Heart right ventricle (tissue), 16 donors: ENCODE results near the gene PADI4. TPM values are rescaled to one million over a fixed set of nuclear protein-coding genes. Genes with fewer than 3 reads are reported as not detected.

ENCODE experiments used
- ATAC-seq, 8 donors: fragments of 200-7000 bp; cut with Tn5 transposase; one replicate each; pipeline ENCODE4 v1.9.1; 2020; ENCODE audit warnings: mild to moderate bottlenecking in 8 of 8, moderate library complexity in 8 of 8, moderate number of reproducible peaks in 1 of 8
- DNase-seq, 2 donors: peaks; one replicate each; pipeline ENCODE4 v3.0.0-alpha.2; 2020
- H3K27ac ChIP-seq, 10 donors: fragments of 200-600 bp; sonication (generic) in 2 of 10; one replicate each; pipeline versions ENCODE4 v1.5.0 to v1.8.0; 2020 to 2022; ENCODE audit warnings: mild to moderate bottlenecking in 3 of 10
- H3K27me3 ChIP-seq, 7 donors: fragments of 200-600 bp; one replicate each; pipeline ENCODE4 v1.8.0; 2021 to 2022; ENCODE audit warnings: mild to moderate bottlenecking in 2 of 7
- H3K36me3 ChIP-seq, 9 donors: fragments of 200-600 bp; sonication (generic) in 1 of 9; one replicate each; pipeline versions ENCODE4 v1.5.0 to v1.8.0; 2020 to 2022; ENCODE audit warnings: mild to moderate bottlenecking in 2 of 9
- H3K4me1 ChIP-seq, 9 donors: fragments of 200-600 bp; sonication (generic) in 1 of 9; one replicate each; pipeline versions ENCODE4 v1.5.0 to v1.8.0; 2020 to 2022; ENCODE audit warnings: mild to moderate bottlenecking in 4 of 9
- H3K4me3 ChIP-seq, 10 donors: fragments of 200-600 bp; sonication (generic) in 2 of 10; one replicate each; pipeline versions ENCODE4 v1.5.0 to v1.8.0; 2020 to 2022; ENCODE audit warnings: mild to moderate bottlenecking in 7 of 10, moderate library complexity in 2 of 10
- H3K9me3 ChIP-seq, 11 donors: fragments of 200-600 bp in 10 of 11; sonication (generic) in 2 of 11; one replicate each; pipeline versions ENCODE4 v1.5.0 to v1.8.0; 2013 to 2022; ENCODE audit warnings: mild to moderate bottlenecking in 2 of 11, control low read depth in 1 of 11, moderate library complexity in 1 of 11
- CTCF ChIP-seq, 9 donors: fragments of 200-600 bp; sonication (generic) in 2 of 9; IDR thresholded peaks; one replicate each; pipeline versions ENCODE4 v1.5.0 to v1.8.0; 2021 to 2022; ENCODE audit warnings: antibody characterized with exemption in 9 of 9, mild to moderate bottlenecking in 5 of 9, moderate library complexity in 1 of 9
- WGBS, 2 donors: extraction: QIAGEN DNeasy Blood & Tissue Kit; methylation state at CpG; one replicate each; pipeline ENCODE4 v1.1.7; 2013; ENCODE audit warnings: inconsistent platforms in 1 of 2; 5-methylcytosine and 5-hydroxymethylcytosine counted together
- intact Hi-C, 10 donors: fragments of 100-400 bp; cut with DNase I; formaldehyde crosslinking; loops; one replicate each; pipeline versions ENCODE4 v1.11.1 to v1.14.2; 2022
- polyA plus RNA-seq, 2 donors: library from polyadenylated mRNA; stranded (reverse); fragments of 200-250 nt; gene quantifications; one replicate each; pipeline ENCODE4 v1.2.3, GENCODE V29; 2013
- total RNA-seq, 10 donors: library from RNA; stranded (reverse); fragmentation: NEBNext Ultra II Directional in 3 of 10; extraction: Animal tissue kit (Norgen Biotek cat#: 25700) in 3 of 10; gene quantifications; one replicate each; pipeline versions ENCODE4 v1.2.1 to v1.2.4, GENCODE V29; 2021 to 2023
- donor health status: Arrhythmogenic right ventricular cardiomyopathy.
- donor health status: ischemic (EF 13 %, LVEDD 7.1; RV severe dilation, severe dysfunction).
- donor health status: healthy with polysubstance abuse.
- donor health status: DM: no; HTN: yes; CAD: no.
- donor health status: DM: no; HTN: no; CAD: no.
- donor health status: ischemic (EF 25% LVEDD 6.9; RV normal size, moderate dysfunction).
- donor health status: ischemic (EF 25% LVEDD 5.7; RV mildly dilated, moderate dysfunction).
- donor health status: healthy.
- donor health status: DM: yes; HTN: yes; CAD: no.
- donor health status: Ischemic cardiomyopathy.
- donor health status: ischemic (EF 35%, LVEDD 5.7; RV mildly dilated, moderate dysfunction).
- donor health status: nonischemic (EF 11% LVEDD 7.7; RV severe dilation, severe dysfunction).
- donor health status: DM: yes; HTN: yes; CAD: no.
- donor health status: PGD.
- donor health status: ischemic (EF 29% LVEDD 5.4; RV normal size, mild dysfunction).
- donor health status: nonischemic (EF 23%, LVEDD 6.1; RV moderate dilation, normal function).

PADI4 gene
- total and polyA plus RNA-seq, 12 donors, result 0.06 to 3.0 (median 0.61) TPM; not detected in 2

- TF ChIP-seq CTCF (IDR thresholded peaks at IDR 0.05), result no peak
- peaks cover 0 to 5% (median 0%) of the 10 kb centered on the region in 9 donors for H3K36me3 ChIP-seq
- H3K4me1 ChIP-seq, result peaks cover 0 to 6% (median 0%) of the 10 kb centered on the region in 9 donors
- no peak overlapping the region for H3K27ac ChIP-seq
- peaks cover 0 to 50% (median 12%) of the 10 kb centered on the region in 7 donors for H3K27me3 ChIP-seq
- H3K4me3 ChIP-seq, result no peak overlapping the region
- no peak for ATAC-seq
- intact Hi-C loops, result no loop called here
- 80% methylated on average over 11 of the region's 11 CpGs for WGBS, 2 donors
- H3K9me3 ChIP-seq, result peaks cover 0 to 11% (median 0%) of the 10 kb centered on the region in 11 donors
- no peak for DNase-seq
Measured at GRCh38 chr1:17360272-17360956, 52.4 kb downstream of the PADI4 start.

GRCh38 chr1:17361687-17362086, 53.7 kb downstream of the PADI4 start:
- H3K36me3 ChIP-seq, result peaks cover 0 to 5% (median 0%) of the 10 kb centered on the region in 9 donors
- H3K9me3 ChIP-seq, result peaks cover 0 to 11% (median 0%) of the 10 kb centered on the region in 11 donors
- ATAC-seq (no peak), DNase-seq (no peak)
- WGBS, 2 donors, result 82 to 83% methylated on average over 4 of the region's 4 CpGs
- H3K27me3 ChIP-seq, result peaks cover 0 to 51% (median 20%) of the 10 kb centered on the region in 7 donors
- no peak overlapping the region for H3K4me3 ChIP-seq
- intact Hi-C loops, result no loop called here
- peaks cover 0 to 10% (median 0%) of the 10 kb centered on the region in 9 donors for H3K4me1 ChIP-seq
- TF ChIP-seq CTCF (IDR thresholded peaks at IDR 0.05), result no peak
- no peak overlapping the region for H3K27ac ChIP-seq

GRCh38 chr1:17363351-17363750, 55.4 kb downstream of the PADI4 start:
- Histone ChIP-seq H3K27ac (no peak overlapping the region), H3K4me1 (peaks cover 0 to 10% (median 0%) of the 10 kb centered on the region in 9 donors), H3K36me3 (peaks cover 0 to 5% (median 0%) of the 10 kb centered on the region in 9 donors), H3K9me3 (peaks cover 0 to 11% (median 0%) of the 10 kb centered on the region in 11 donors), H3K27me3 (peaks cover 0 to 56% (median 25%) of the 10 kb centered on the region in 7 donors), H3K4me3 (no peak overlapping the region)
- ATAC-seq, result no peak
- intact Hi-C loops, result no loop called here
- no peak for DNase-seq
- WGBS, 2 donors, result 81 to 85% methylated on average over 12 of the region's 12 CpGs
- TF ChIP-seq CTCF (IDR thresholded peaks at IDR 0.05), result no peak

- TF ChIP-seq CTCF (IDR thresholded peaks at IDR 0.05), result no peak
Measured at GRCh38 chr1:17363771-17364170, 55.8 kb downstream of the PADI4 start.

More at GRCh38 chr1:17363771-17364170, 55.8 kb downstream of the PADI4 start:
- DNase-seq (no peak), ATAC-seq (no peak)
- Histone ChIP-seq H3K27ac (no peak overlapping the region), H3K36me3 (peaks cover 0 to 5% (median 0%) of the 10 kb centered on the region in 9 donors), H3K9me3 (peaks cover 0 to 11% (median 0%) of the 10 kb centered on the region in 11 donors), H3K4me1 (peaks cover 0 to 10% (median 0%) of the 10 kb centered on the region in 9 donors), H3K27me3 (peaks cover 0 to 57% (median 25%) of the 10 kb centered on the region in 7 donors), H3K4me3 (no peak overlapping the region)
- intact Hi-C loops, result no loop called here
- 83 to 91% methylated on average over 4 of the region's 4 CpGs for WGBS, 2 donors
